Measurements from ENCODE around the gene HLA-DOA. TPM values are rescaled to one million over a fixed set of nuclear protein-coding genes. Genes with fewer than 3 reads are reported as not detected.

Gene HLA-DOA
- total and polyA plus RNA-seq, 4 donors, result 1.4 to 5.8 (median 3.2) TPM

DNA sequence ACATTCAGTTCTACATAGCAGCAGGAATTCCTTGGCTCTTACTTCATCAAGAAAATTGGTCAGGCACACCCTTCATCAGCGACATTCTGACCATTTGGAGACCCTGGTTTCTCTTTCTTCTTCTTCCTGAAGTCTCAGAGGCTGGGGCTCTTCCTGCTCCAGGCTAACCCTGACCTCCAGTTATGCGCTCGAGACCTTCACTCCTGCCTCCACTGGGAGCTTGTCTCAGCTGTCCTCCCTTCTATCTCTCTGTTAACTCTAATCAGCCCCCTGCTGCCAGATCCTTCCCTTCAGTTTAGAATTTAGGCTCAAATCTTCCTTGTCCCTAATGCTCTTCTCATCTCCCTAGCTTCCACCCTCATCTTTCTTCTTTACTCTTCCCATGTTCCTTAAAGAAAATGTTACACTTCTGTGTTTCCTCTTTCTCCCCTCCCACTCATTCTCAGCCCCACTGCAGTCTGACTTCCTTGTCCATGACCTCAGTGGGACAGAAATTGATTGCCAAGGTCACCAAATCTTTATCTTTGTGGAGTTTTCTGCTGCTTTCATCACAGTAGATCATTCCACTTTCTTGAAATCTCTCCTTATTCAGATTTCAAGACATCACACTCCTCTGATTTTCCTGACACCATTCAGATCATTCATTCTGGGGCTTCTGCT lies 8.4 kb upstream of the HLA-DOA start:
- no peak for DNase-seq (ENCODE audit: low read depth in 4 of 6, low spot score in 6 of 6)
- Histone ChIP-seq H3K9me3 (ENCODE audit: control insufficient read depth, insufficient read depth, low read length) (no peaks in the 10 kb centered on the region), H3K36me3 (ENCODE audit: control insufficient read depth, insufficient read depth, low read length) (no peaks in the 10 kb centered on the region), H3K4me1 (ENCODE audit: control insufficient read depth, insufficient read depth, low read length) (peaks cover 5% of the 10 kb centered on the region), H3K4me3 (ENCODE audit: low read depth, low read length) (no peak overlapping the region), H3K27me3 (ENCODE audit: control insufficient read depth, insufficient read depth, low read length) (no peaks in the 10 kb centered on the region), H3K27ac (ENCODE audit: low read depth, low read length) (no peak overlapping the region)
- 67% methylated on average over 3 of the region's 3 CpGs for WGBS (ENCODE audit: insufficient coverage)

DNA sequence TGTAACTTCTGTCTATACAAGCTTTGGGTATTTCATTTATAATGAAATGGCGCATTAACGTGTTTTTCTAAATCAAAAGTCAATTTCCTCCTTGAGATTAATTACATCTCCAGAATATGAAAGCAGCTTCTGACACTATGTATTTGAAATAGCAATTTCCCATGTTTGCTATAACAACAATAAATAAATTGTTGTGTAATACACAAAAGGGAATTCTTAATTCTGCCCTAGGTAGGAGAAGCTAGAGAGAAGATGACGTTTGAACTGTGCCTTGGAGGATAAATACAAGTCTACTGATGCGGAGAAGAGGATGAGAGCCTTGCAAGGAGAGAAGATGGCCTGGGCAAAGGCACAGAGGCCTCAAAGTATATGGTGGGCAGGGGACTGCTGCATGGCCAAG lies 7.6 kb upstream of the HLA-DOA start:
- Histone ChIP-seq H3K27ac (ENCODE audit: low read depth, low read length) (no peak overlapping the region), H3K9me3 (ENCODE audit: control insufficient read depth, insufficient read depth, low read length) (no peaks in the 10 kb centered on the region), H3K4me3 (ENCODE audit: low read depth, low read length) (no peak overlapping the region), H3K27me3 (ENCODE audit: control insufficient read depth, insufficient read depth, low read length) (no peaks in the 10 kb centered on the region), H3K36me3 (ENCODE audit: control insufficient read depth, insufficient read depth, low read length) (no peaks in the 10 kb centered on the region), H3K4me1 (ENCODE audit: control insufficient read depth, insufficient read depth, low read length) (peaks cover 5% of the 10 kb centered on the region)
- DNase-seq (ENCODE audit: low read depth in 4 of 6, low spot score in 6 of 6), result peak in 1 of 6 donors; percentile 60
- WGBS (ENCODE audit: insufficient coverage), result 37% methylated on average over 2 of the region's 4 CpGs

- H3K9me3 ChIP-seq (ENCODE audit: control insufficient read depth, insufficient read depth, low read length), result no peaks in the 10 kb centered on the region
- H3K27me3 ChIP-seq (ENCODE audit: control insufficient read depth, insufficient read depth, low read length), result no peaks in the 10 kb centered on the region
- H3K27ac ChIP-seq (ENCODE audit: low read depth, low read length), result no peak overlapping the region
- no peaks in the 10 kb centered on the region for H3K36me3 ChIP-seq (ENCODE audit: control insufficient read depth, insufficient read depth, low read length)
- H3K4me1 ChIP-seq (ENCODE audit: control insufficient read depth, insufficient read depth, low read length), result peaks cover 5% of the 10 kb centered on the region
- H3K4me3 ChIP-seq (ENCODE audit: low read depth, low read length), result no peak overlapping the region
- DNase-seq (ENCODE audit: low read depth in 4 of 6, low spot score in 6 of 6), result no peak
- 77% methylated on average over 10 of the region's 11 CpGs for WGBS (ENCODE audit: insufficient coverage)
Observed at GRCh38 chr6:33015798-33016197, 6.4 kb upstream of the HLA-DOA start.

- Histone ChIP-seq H3K36me3 (ENCODE audit: control insufficient read depth, insufficient read depth, low read length) (no peaks in the 10 kb centered on the region), H3K27ac (ENCODE audit: low read depth, low read length) (no peak overlapping the region), H3K4me1 (ENCODE audit: control insufficient read depth, insufficient read depth, low read length) (peaks cover 5% of the 10 kb centered on the region), H3K27me3 (ENCODE audit: control insufficient read depth, insufficient read depth, low read length) (no peaks in the 10 kb centered on the region), H3K4me3 (ENCODE audit: low read depth, low read length) (no peak overlapping the region), H3K9me3 (ENCODE audit: control insufficient read depth, insufficient read depth, low read length) (no peaks in the 10 kb centered on the region)
- DNase-seq (ENCODE audit: low read depth in 4 of 6, low spot score in 6 of 6), result peak; percentile 69 to 97 (median 82)
- WGBS (ENCODE audit: insufficient coverage), result 12% methylated on average over 5 of the region's 6 CpGs
Observed at GRCh38 chr6:33014841-33015634, 5.6 kb upstream of the HLA-DOA start.

DNA sequence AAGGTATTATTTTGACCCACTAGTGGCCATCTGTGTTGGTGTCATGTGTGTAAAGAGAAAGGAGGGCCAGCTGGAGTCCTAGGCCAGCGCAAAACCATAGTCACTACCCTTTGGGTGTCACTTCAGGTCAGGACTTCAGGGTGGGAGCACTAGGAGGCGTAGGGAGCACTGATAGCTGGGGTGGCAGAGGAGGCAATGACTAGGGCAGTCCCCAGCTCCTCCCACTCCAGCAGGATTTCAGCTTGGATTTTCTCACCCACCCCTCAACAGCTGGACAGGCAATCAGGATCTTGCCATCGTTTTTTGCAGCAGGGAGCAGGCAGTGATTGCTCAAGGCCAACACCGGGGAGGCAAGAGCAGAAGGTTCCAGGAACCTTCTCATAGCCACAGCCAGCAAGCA lies 4.2 kb upstream of the HLA-DOA start:
- WGBS (ENCODE audit: insufficient coverage), result 57% methylated on average over 2 of the region's 4 CpGs

DNA sequence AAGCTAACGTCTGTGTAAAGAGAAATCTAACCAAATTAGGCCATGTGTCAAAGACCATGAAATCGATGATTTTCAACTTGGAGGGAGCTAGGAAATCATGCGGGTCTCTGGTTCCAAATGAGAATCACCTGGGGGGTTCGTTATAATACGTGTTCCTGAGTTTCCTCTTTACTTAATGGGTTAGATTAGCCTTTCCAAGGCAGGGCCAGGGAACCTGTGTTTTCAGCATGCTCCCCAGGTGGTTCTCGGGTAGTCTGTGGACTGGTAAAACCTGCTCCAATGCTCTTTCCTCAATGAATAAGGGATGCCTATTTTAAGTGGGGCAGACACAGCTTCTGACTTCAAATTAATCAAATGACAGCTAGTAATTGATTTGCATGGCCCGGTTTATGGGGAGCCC lies 965 bp upstream of the HLA-DOA start:
- Histone ChIP-seq H3K36me3 (ENCODE audit: control insufficient read depth, insufficient read depth, low read length) (no peaks in the 10 kb centered on the region), H3K4me1 (ENCODE audit: control insufficient read depth, insufficient read depth, low read length) (peaks cover 5% of the 10 kb centered on the region), H3K9me3 (ENCODE audit: control insufficient read depth, insufficient read depth, low read length) (no peaks in the 10 kb centered on the region), H3K27ac (ENCODE audit: low read depth, low read length) (no peak overlapping the region), H3K4me3 (ENCODE audit: low read depth, low read length) (no peak overlapping the region), H3K27me3 (ENCODE audit: control insufficient read depth, insufficient read depth, low read length) (no peaks in the 10 kb centered on the region)
- DNase-seq (ENCODE audit: low read depth in 4 of 6, low spot score in 6 of 6), result no peak
- 66% methylated on average over 5 of the region's 7 CpGs for WGBS (ENCODE audit: insufficient coverage)

More for the DNA sequence above, 4.2 kb upstream of the HLA-DOA start:
- no peak for DNase-seq (ENCODE audit: low read depth in 4 of 6, low spot score in 6 of 6)
- Histone ChIP-seq H3K27ac (ENCODE audit: low read depth, low read length) (no peak overlapping the region), H3K4me3 (ENCODE audit: low read depth, low read length) (no peak overlapping the region), H3K27me3 (ENCODE audit: control insufficient read depth, insufficient read depth, low read length) (no peaks in the 10 kb centered on the region), H3K9me3 (ENCODE audit: control insufficient read depth, insufficient read depth, low read length) (no peaks in the 10 kb centered on the region), H3K36me3 (ENCODE audit: control insufficient read depth, insufficient read depth, low read length) (no peaks in the 10 kb centered on the region), H3K4me1 (ENCODE audit: control insufficient read depth, insufficient read depth, low read length) (peaks cover 10% of the 10 kb centered on the region)

DNA sequence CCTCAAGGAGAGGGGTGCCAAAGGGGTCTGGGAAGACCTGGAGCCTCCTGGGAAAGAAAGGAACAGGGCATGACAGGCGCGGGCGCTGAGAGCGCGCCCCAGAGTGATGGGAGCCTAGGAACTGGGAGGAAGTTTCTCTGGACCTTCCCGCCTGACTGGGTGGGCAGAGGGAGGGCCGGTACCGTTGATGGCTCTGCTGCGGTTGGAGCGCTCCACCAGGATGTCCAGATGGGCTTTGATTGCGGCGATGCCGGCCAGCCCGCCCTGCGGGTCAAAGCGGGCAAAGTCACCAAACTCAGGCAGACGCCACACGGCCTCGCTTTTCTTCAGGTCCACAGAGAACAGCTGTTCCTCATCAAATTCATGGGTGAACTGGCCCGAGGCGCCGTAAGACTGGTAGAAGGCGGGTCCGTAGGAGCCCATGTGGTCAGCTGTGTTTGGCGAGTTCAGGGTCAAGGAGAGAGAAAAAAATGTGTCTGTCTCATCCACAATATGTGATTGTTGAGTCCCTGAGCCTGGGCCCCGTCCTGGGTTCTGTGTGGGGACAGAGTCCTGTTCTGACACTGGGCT lies 1.5 kb downstream of the HLA-DOA start:
- no peak for DNase-seq (ENCODE audit: low read depth in 4 of 6, low spot score in 6 of 6)
- 85% methylated on average over 26 of the region's 26 CpGs for whole genome bisulfite sequencing (ENCODE audit: insufficient coverage)
- H3K27ac ChIP-seq (ENCODE audit: low read depth, low read length), result no peak overlapping the region
- peaks cover 5% of the 10 kb centered on the region for H3K4me1 ChIP-seq (ENCODE audit: control insufficient read depth, insufficient read depth, low read length)
- H3K36me3 ChIP-seq (ENCODE audit: control insufficient read depth, insufficient read depth, low read length), result no peaks in the 10 kb centered on the region
- no peaks in the 10 kb centered on the region for H3K27me3 ChIP-seq (ENCODE audit: control insufficient read depth, insufficient read depth, low read length)
- H3K9me3 ChIP-seq (ENCODE audit: control insufficient read depth, insufficient read depth, low read length), result no peaks in the 10 kb centered on the region
- H3K4me3 ChIP-seq (ENCODE audit: low read depth, low read length), result no peak overlapping the region

GRCh38 chr6:33004940-33005339 lies 4.5 kb downstream of the HLA-DOA start:
- Histone ChIP-seq H3K27me3 (ENCODE audit: control insufficient read depth, insufficient read depth, low read length) (peaks cover 3% of the 10 kb centered on the region), H3K4me1 (ENCODE audit: control insufficient read depth, insufficient read depth, low read length) (peaks cover 5% of the 10 kb centered on the region), H3K36me3 (ENCODE audit: control insufficient read depth, insufficient read depth, low read length) (no peaks in the 10 kb centered on the region), H3K27ac (ENCODE audit: low read depth, low read length) (no peak overlapping the region), H3K9me3 (ENCODE audit: control insufficient read depth, insufficient read depth, low read length) (no peaks in the 10 kb centered on the region), H3K4me3 (ENCODE audit: low read depth, low read length) (no peak overlapping the region)
- WGBS (ENCODE audit: insufficient coverage), result 46% methylated on average over 4 of the region's 6 CpGs
- DNase-seq (ENCODE audit: low read depth in 4 of 6, low spot score in 6 of 6), result no peak

GRCh38 chr6:33001685-33002084 lies 7.7 kb downstream of the HLA-DOA start:
- H3K9me3 ChIP-seq (ENCODE audit: control insufficient read depth, insufficient read depth, low read length), result no peaks in the 10 kb centered on the region
- H3K4me3 ChIP-seq (ENCODE audit: low read depth, low read length), result no peak overlapping the region
- H3K36me3 ChIP-seq (ENCODE audit: control insufficient read depth, insufficient read depth, low read length), result no peaks in the 10 kb centered on the region
- H3K27ac ChIP-seq (ENCODE audit: low read depth, low read length), result no peak overlapping the region
- WGBS (ENCODE audit: insufficient coverage), result 60% methylated on average over 2 of the region's 4 CpGs
- H3K4me1 ChIP-seq (ENCODE audit: control insufficient read depth, insufficient read depth, low read length), result no peaks in the 10 kb centered on the region
- peaks cover 3% of the 10 kb centered on the region for H3K27me3 ChIP-seq (ENCODE audit: control insufficient read depth, insufficient read depth, low read length)
- DNase-seq (ENCODE audit: low read depth in 4 of 6, low spot score in 6 of 6), result no peak
